ENCODE data around the gene ITPR3.

DNA sequence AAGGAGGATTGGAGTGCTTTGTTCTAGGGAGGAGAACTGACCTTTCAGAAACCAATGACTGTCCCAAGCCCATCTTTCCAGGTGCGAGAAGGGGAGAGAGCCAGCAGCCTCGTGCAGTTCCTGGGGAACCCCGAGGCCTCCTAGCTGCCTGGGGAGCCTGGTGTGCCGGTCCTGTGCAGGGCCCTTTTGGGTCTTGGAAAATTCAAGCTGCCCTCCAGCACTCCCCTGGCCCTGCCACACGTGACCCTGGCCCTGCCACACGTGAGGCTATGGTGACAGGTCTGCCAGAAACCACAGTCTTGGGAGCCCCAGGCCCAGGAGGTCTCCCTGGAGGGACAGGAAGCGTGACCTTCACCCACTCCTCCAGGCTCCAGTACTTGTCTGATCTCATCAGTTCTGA, 109.9 kb downstream of the ITPR3 start:
- TF ChIP-seq CTCF (conservative IDR thresholded peaks at IDR 0.05; ENCODE audit: low read length): no peak
- no peak for TF ChIP-seq EZH2phosphoT487 (IDR thresholded peaks at IDR 0.05; ENCODE audit: borderline replicate concordance, low read depth, low read length)
